ENCODE measurements around the gene BTBD1. TPM values are rescaled to one million over a fixed set of nuclear protein-coding genes. Genes with fewer than 3 reads are reported as not detected.
A peak's percentile ranks its signal among the peaks of the same experiment; 100 is the strongest.
"Not testable (repeated sequence)": the region's sequence is repeated elsewhere in the genome, so short reads cannot be mapped to it uniquely, and the experiment has no call there.

BTBD1 gene
- total RNA-seq, 1 donor from 2014 or later, result 85.4 TPM

- DNase-seq (ENCODE audit: low read depth), result no peak
- Histone ChIP-seq H3K4me3 (ENCODE audit: low read depth, low read length) (no peak overlapping the region), H3K27me3 (ENCODE audit: control insufficient read depth, insufficient read depth, low read length) (no peaks in the 10 kb centered on the region), H3K36me3 (ENCODE audit: control insufficient read depth, insufficient read depth, low read length) (peaks cover 2% of the 10 kb centered on the region)
- TF ChIP-seq CTCF (IDR thresholded peaks at IDR 0.05; ENCODE audit: insufficient read depth, low read length, poor library complexity, severe bottlenecking), result no peak
These were observed 52.8 kb downstream of the BTBD1 start for GRCh38 chr15:83014205-83014653.

DNA sequence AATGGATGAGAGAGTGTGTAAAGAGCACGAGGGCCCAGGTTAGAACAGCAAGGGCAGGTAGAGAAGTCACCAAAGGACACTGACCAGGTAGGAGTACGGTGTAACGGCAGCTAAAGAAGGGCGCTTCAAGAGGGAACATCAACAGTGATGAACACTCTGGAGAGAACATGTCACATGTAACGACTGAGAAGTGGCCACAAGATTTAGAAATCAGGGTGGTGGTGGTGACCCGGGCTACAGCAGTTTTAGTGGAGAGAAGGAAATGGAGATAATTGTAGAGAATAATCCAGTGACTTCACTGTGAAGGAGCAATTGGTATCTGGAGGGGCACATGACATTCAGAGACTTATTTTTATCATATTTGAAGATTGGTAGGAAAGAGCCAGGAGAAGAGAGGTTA lies 54.4 kb downstream of the BTBD1 start:
- no peak overlapping the region for H3K4me3 ChIP-seq (ENCODE audit: low read depth, low read length)
- DNase-seq (ENCODE audit: low read depth), result no peak
- TF ChIP-seq CTCF (IDR thresholded peaks at IDR 0.05; ENCODE audit: insufficient read depth, low read length, poor library complexity, severe bottlenecking), result no peak
- no peaks in the 10 kb centered on the region for H3K27me3 ChIP-seq (ENCODE audit: control insufficient read depth, insufficient read depth, low read length)
- peaks cover 2% of the 10 kb centered on the region for H3K36me3 ChIP-seq (ENCODE audit: control insufficient read depth, insufficient read depth, low read length)

- peaks cover under 1% of the 10 kb centered on the region for H3K36me3 ChIP-seq (ENCODE audit: control insufficient read depth, insufficient read depth, low read length)
- H3K27me3 ChIP-seq (ENCODE audit: control insufficient read depth, insufficient read depth, low read length), result no peaks in the 10 kb centered on the region
- no peak for DNase-seq (ENCODE audit: low read depth)
- TF ChIP-seq CTCF (IDR thresholded peaks at IDR 0.05; ENCODE audit: insufficient read depth, low read length, poor library complexity, severe bottlenecking), result no peak
- H3K4me3 ChIP-seq (ENCODE audit: low read depth, low read length), result peak overlapping the region; percentile 87
These were observed 55.0 kb downstream of the BTBD1 start for GRCh38 chr15:83012076-83012426.

DNA sequence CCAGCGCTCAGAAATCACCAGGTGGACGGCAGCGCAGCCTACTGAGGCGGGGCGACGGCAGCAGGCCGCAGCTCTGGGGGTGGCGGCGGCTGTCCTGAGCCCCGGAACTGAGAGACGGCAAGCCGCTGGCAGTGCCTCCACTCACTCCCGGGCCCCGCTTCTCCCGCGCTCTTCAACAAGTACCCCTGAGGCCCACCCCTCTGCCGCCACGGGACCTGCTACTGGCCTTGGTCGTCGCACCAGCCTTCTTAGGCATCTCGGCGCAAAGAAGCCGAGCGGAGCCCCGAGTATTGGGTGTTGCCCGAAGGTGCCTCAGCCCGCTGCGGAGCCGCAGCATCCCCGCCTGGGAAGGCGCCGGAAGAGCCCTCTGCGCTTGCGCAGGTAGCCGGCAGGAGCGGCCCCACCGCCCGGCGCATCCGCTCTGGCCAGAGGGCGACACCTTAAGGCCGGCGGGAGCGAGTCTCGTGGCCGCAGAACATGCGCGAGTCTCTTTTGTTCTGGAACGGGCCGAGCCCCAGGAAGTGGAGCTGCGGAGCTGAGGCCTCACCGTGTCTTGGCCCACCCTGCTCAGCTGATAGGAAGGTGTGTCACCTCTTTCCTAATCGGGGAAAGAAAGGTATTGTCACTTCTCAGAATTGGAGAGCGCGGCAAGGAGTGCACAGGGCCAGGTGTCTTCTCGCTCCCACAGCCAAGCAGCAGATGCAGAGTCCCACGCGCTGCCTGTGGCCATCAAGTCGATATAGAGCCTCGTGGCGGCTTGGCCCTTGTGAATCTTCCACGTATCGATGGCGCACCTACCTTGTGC lies 55.6 kb downstream of the BTBD1 start, which contains the start of gene C15orf40:
C15orf40 (minus strand) TSS at position 369 of the 805 bp plus-strand sequence; CDS start at position 337, 32 bp downstream.
- no peaks in the 10 kb centered on the region for H3K36me3 ChIP-seq (ENCODE audit: control insufficient read depth, insufficient read depth, low read length)
- TF ChIP-seq CTCF (IDR thresholded peaks at IDR 0.05; ENCODE audit: insufficient read depth, low read length, poor library complexity, severe bottlenecking), result peak; percentile 71
- no peaks in the 10 kb centered on the region for H3K27me3 ChIP-seq (ENCODE audit: control insufficient read depth, insufficient read depth, low read length)
- peak within 1 kb of the TSS; percentile 87 for H3K4me3 ChIP-seq (ENCODE audit: low read depth, low read length)
- DNase-seq (ENCODE audit: low read depth), result peak; percentile 65

- Histone ChIP-seq H3K36me3 (ENCODE audit: control insufficient read depth, insufficient read depth, low read length) (no peaks in the 10 kb centered on the region), H3K4me3 (ENCODE audit: low read depth, low read length) (peak overlapping the region; percentile 87), H3K27me3 (ENCODE audit: control insufficient read depth, insufficient read depth, low read length) (no peaks in the 10 kb centered on the region)
- DNase-seq (ENCODE audit: low read depth), result peak; percentile 28
- TF ChIP-seq CTCF (IDR thresholded peaks at IDR 0.05; ENCODE audit: insufficient read depth, low read length, poor library complexity, severe bottlenecking), result peak; percentile 91
These were observed 56.3 kb downstream of the BTBD1 start for GRCh38 chr15:83010709-83011270.

GRCh38 chr15:83000672-83001031 lies 66.4 kb downstream of the BTBD1 start:
- H3K27me3 ChIP-seq (ENCODE audit: control insufficient read depth, insufficient read depth, low read length); H3K36me3 ChIP-seq (ENCODE audit: control insufficient read depth, insufficient read depth, low read length); DNase-seq (ENCODE audit: low read depth); H3K4me3 ChIP-seq (ENCODE audit: low read depth, low read length): not testable (repeated sequence)

Data from kidney epithelial cell (primary cell).